OCI-LY1 (cell line): ENCODE results near the gene STK32B.

Experiments used
- EZH2 ChIP-seq: fragments of 200-600 bp; sonication (generic), shearing (Covaris generic); IDR thresholded peaks from 2 replicates; pipeline ENCODE4 v1.8.0; 2017; ENCODE audit warnings: borderline replicate concordance, mixed run types, mild to moderate bottlenecking, antibody characterized with exemption, low read length, moderate library complexity, mixed read lengths
- TF ChIP-seq, protein P1 (sequence below): fragments of 200-600 bp; sonication (generic), shearing (Covaris generic); IDR thresholded peaks from 2 replicates; pipeline ENCODE4 v1.5.1; 2017; ENCODE audit warnings: mild to moderate bottlenecking, antibody characterized with exemption, low read length, moderate library complexity, mixed read lengths

DNA sequence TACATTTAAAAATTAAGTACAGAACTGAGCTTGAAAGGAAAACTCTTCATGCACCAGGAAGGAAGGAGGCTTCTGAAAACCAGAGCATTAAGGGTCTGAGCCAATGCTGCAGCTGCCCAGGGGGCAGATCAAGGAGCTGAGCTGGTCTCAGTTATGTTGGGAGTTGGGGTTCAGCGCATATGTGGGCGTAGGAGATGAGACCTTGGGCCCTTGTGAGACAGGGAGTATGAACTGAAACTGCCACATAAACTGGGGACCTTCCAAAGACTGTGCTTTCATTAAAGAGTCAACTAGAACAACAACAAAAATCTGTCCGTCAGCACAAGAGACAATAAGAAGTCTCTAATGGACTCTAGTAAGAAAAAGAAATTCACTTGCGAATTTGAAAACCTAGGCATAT is 226.9 kb downstream of the STK32B start:
- TF ChIP-seq, protein P1, sequence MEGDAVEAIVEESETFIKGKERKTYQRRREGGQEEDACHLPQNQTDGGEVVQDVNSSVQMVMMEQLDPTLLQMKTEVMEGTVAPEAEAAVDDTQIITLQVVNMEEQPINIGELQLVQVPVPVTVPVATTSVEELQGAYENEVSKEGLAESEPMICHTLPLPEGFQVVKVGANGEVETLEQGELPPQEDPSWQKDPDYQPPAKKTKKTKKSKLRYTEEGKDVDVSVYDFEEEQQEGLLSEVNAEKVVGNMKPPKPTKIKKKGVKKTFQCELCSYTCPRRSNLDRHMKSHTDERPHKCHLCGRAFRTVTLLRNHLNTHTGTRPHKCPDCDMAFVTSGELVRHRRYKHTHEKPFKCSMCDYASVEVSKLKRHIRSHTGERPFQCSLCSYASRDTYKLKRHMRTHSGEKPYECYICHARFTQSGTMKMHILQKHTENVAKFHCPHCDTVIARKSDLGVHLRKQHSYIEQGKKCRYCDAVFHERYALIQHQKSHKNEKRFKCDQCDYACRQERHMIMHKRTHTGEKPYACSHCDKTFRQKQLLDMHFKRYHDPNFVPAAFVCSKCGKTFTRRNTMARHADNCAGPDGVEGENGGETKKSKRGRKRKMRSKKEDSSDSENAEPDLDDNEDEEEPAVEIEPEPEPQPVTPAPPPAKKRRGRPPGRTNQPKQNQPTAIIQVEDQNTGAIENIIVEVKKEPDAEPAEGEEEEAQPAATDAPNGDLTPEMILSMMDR = no peak
- no peak for TF ChIP-seq EZH2
